ENCODE measurements around the gene PEX7. TPM values are rescaled to one million over a fixed set of nuclear protein-coding genes. Genes with fewer than 3 reads are reported as not detected.
"Not testable (repeated sequence)": the region's sequence is repeated elsewhere in the genome, so short reads cannot be mapped to it uniquely, and the experiment has no call there.

The PEX7 gene
- total RNA-seq, 1 donor from 2014 or later = 6.8 TPM

- DNase-seq = no peak
Measured at GRCh38 chr6:136897071-136897470, 74.7 kb downstream of the PEX7 start.

GRCh38 chr6:136901212-136901784, 78.9 kb downstream of the PEX7 start:
- no peak for DNase-seq

GRCh38 chr6:136904477-136904876, 82.1 kb downstream of the PEX7 start:
- DNase-seq = not testable (repeated sequence)

- no peak for DNase-seq
Measured at GRCh38 chr6:136914947-136915346, 92.6 kb downstream of the PEX7 start.

GRCh38 chr6:136918706-136919105, 96.3 kb downstream of the PEX7 start:
- DNase-seq = no peak

GRCh38 chr6:136920216-136920615, 97.8 kb downstream of the PEX7 start:
- no peak for DNase-seq

- DNase-seq = no peak
Measured at GRCh38 chr6:136920671-136921380, 98.4 kb downstream of the PEX7 start.

GRCh38 chr6:136921381-136921935, 99.1 kb downstream of the PEX7 start:
- DNase-seq = no peak

- no peak for DNase-seq
Measured at GRCh38 chr6:136921936-136922684, 99.7 kb downstream of the PEX7 start, which contains the start of gene SLC35D3. SLC35D3 (plus strand) TSS chr6:136922301; CDS start chr6:136922429, 128 bp downstream.

- no peak for DNase-seq
Measured at GRCh38 chr6:136922685-136923006, 100.3 kb downstream of the PEX7 start.

- no peak for DNase-seq
Measured at GRCh38 chr6:136923116-136923953, 100.9 kb downstream of the PEX7 start.

GRCh38 chr6:136923954-136924673, 101.7 kb downstream of the PEX7 start:
- DNase-seq = no peak

- DNase-seq = no peak
Measured at GRCh38 chr6:136926383-136926782, 104.0 kb downstream of the PEX7 start.

- no peak for DNase-seq
Measured at GRCh38 chr6:136927292-136927691, 104.9 kb downstream of the PEX7 start.

- no peak for DNase-seq
Measured at GRCh38 chr6:136930528-136930927, 108.1 kb downstream of the PEX7 start.

GRCh38 chr6:136932599-136932998, 110.2 kb downstream of the PEX7 start:
- no peak for DNase-seq

- DNase-seq = no peak
Measured at GRCh38 chr6:136945072-136945471, 122.7 kb downstream of the PEX7 start.

GRCh38 chr6:136945711-136946121, 123.3 kb downstream of the PEX7 start:
- no peak for DNase-seq

GRCh38 chr6:136947037-136947436, 124.6 kb downstream of the PEX7 start:
- no peak for DNase-seq

- not testable (repeated sequence) for DNase-seq
Measured at GRCh38 chr6:136949957-136950356, 127.6 kb downstream of the PEX7 start.

GRCh38 chr6:136950436-136951126, 128.2 kb downstream of the PEX7 start:
- DNase-seq = no peak
